H7 (cell line): Measurements from ENCODE around the gene HMCN1. TPM values are rescaled to one million over a fixed set of nuclear protein-coding genes. Genes with fewer than 3 reads are reported as not detected.
A peak's percentile ranks its signal among the peaks of the same experiment; 100 is the strongest.

Experiments
- DNase-seq: peaks from one replicate; pipeline ENCODE4 v3.0.0; 2012
- H3K27me3 ChIP-seq: 2 replicates; pipeline ENCODE4 v1.6.0; 2011; ENCODE audit warnings: mild to moderate bottlenecking, low read length; ENCODE audit not compliant: control insufficient read depth, insufficient read depth
- H3K36me3 ChIP-seq: replicated peaks from 2 replicates; pipeline ENCODE4 v1.5.1; 2011; ENCODE audit warnings: low read length; ENCODE audit not compliant: control insufficient read depth, insufficient read depth
- H3K4me3 ChIP-seq: 2 replicates; pipeline ENCODE4 v1.5.1; 2011; ENCODE audit warnings: low read depth, mild to moderate bottlenecking, control low read depth, low read length, moderate library complexity; ENCODE audit not compliant: insufficient read depth
- total RNA-seq: library from RNA; depleted of rRNA; stranded (reverse); fragments of >200 nt; shearing (Covaris generic); gene quantifications from 2 replicates; pipeline ENCODE4 v1.2.3, GENCODE V29; 2014

The HMCN1 gene
- total RNA-seq, 1 experiment from 2014 or later = 7.3 TPM

GRCh38 chr1:185984113-185984836 lies 250.1 kb downstream of the HMCN1 start:
- Histone ChIP-seq H3K27me3 (no peaks in the 10 kb centered on the region), H3K4me3 (no peak overlapping the region), H3K36me3 (no peaks in the 10 kb centered on the region)
- no peak for DNase-seq

DNA sequence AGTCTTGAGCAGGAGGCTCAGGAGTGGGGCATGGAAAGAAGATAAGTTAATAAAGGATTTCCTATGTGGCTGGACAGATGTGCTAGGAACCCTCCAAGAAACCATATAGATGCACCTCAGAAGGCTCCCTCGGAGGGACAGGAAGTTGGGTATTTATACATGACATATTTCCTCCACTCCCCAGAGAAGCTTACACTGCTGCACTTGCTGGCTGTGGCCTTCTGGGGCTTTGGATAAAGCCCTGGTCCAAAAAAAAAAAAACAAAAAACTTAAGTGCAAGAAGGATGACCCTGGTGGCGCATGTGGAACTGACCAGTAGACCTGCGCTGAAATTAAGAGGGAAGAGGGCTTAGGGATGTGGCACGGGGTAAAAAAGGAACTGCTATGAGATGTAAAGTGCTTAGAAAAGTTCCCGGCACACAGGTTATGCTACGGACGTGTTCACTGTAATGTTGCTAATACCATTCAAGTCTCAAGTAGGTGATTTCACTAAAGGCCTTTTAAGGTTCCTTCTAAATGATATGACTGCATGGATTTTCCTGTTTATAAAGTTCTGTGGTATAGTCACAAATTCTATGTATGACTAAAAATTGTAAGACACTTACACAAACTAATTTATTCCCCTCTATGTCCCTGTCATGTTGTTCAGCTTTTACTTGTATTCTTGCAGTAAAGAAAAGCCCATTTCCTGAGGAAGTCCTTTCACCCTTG lies 253.6 kb downstream of the HMCN1 start:
- Histone ChIP-seq H3K27me3 (no peaks in the 10 kb centered on the region), H3K4me3 (no peak overlapping the region), H3K36me3 (no peaks in the 10 kb centered on the region)
- no peak for DNase-seq

GRCh38 chr1:185990565-185990964 lies 256.4 kb downstream of the HMCN1 start:
- no peak for DNase-seq
- Histone ChIP-seq H3K4me3 (no peak overlapping the region), H3K36me3 (no peaks in the 10 kb centered on the region), H3K27me3 (no peaks in the 10 kb centered on the region)

- Histone ChIP-seq H3K4me3 (no peak overlapping the region), H3K36me3 (no peaks in the 10 kb centered on the region), H3K27me3 (no peaks in the 10 kb centered on the region)
- DNase-seq = no peak
These were observed 257.1 kb downstream of the HMCN1 start for GRCh38 chr1:185991266-185991665.

- Histone ChIP-seq H3K4me3 (no peak overlapping the region), H3K27me3 (no peaks in the 10 kb centered on the region)
- no peak for DNase-seq
These were observed 262.0 kb downstream of the HMCN1 start for GRCh38 chr1:185996211-185996610.

GRCh38 chr1:185998391-185998790 lies 264.2 kb downstream of the HMCN1 start:
- Histone ChIP-seq H3K36me3 (no peaks in the 10 kb centered on the region), H3K4me3 (no peak overlapping the region), H3K27me3 (no peaks in the 10 kb centered on the region)
- peak; percentile 2 for DNase-seq

More at GRCh38 chr1:185996211-185996610, 262.0 kb downstream of the HMCN1 start:
- no peaks in the 10 kb centered on the region for H3K36me3 ChIP-seq

DNA sequence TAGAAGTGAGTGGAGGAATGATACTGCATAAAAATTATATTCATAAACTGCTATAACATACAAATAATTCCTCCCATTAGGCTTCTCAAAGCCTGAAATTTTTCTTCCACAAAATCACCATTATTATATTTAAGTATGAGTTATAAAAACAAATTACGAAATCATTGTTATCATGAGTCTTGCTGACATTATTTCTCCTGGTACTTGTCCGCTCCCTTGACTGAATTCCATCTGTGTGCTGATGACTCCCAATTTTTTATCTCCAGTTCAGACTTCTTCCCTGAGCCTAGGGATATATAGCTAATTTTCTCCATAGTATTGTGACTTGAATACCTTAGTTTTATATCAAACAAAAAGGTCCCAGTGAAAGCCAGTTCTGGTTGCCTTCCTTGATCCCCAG lies 268.2 kb downstream of the HMCN1 start:
- Histone ChIP-seq H3K4me3 (no peak overlapping the region), H3K36me3 (no peaks in the 10 kb centered on the region)
- no peak for DNase-seq

GRCh38 chr1:186009039-186009737 lies 275.0 kb downstream of the HMCN1 start:
- no peaks in the 10 kb centered on the region for H3K36me3 ChIP-seq
- DNase-seq = no peak
- H3K4me3 ChIP-seq = no peak overlapping the region
- H3K27me3 ChIP-seq = no peaks in the 10 kb centered on the region

More for the DNA sequence above, 268.2 kb downstream of the HMCN1 start:
- H3K27me3 ChIP-seq = no peaks in the 10 kb centered on the region

DNA sequence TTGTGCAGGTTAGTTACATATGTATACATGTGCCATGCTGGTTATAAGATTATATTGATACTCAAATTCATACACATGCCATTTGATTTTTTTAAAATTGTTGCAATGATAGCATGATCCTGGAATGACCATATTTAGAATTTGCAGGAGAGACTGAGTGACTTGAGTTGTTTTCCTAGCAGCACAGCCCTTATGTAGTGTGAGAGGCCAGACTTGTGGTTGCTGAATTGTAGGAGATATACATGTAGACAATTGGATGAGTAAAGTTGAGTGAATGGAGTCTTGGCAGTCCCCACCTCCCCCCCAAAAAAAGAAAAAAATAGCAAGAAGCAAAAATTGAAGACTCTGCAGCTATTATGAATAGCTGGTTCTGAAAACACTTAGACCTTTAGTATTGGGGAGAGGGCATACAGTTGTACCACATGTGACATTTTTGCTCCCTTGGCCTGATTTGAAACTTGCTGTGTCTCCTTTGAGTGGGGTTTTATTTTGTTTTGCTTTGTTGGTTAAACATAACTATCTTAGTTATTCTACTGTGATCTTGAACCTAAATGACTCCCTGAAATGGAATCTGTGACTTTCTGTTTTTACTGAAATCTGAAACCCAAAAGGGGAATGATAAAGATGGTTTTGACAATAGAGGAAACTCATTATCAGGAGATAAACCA lies 280.3 kb downstream of the HMCN1 start:
- DNase-seq = no peak
- H3K27me3 ChIP-seq = no peaks in the 10 kb centered on the region
- no peak overlapping the region for H3K4me3 ChIP-seq
- no peaks in the 10 kb centered on the region for H3K36me3 ChIP-seq

GRCh38 chr1:186016856-186017255 lies 282.7 kb downstream of the HMCN1 start:
- no peak overlapping the region for H3K4me3 ChIP-seq
- no peaks in the 10 kb centered on the region for H3K27me3 ChIP-seq
- no peaks in the 10 kb centered on the region for H3K36me3 ChIP-seq
- no peak for DNase-seq

- no peaks in the 10 kb centered on the region for H3K27me3 ChIP-seq
- H3K4me3 ChIP-seq = no peak overlapping the region
- no peaks in the 10 kb centered on the region for H3K36me3 ChIP-seq
- no peak for DNase-seq
These were observed 288.0 kb downstream of the HMCN1 start for GRCh38 chr1:186022184-186022583.

DNA sequence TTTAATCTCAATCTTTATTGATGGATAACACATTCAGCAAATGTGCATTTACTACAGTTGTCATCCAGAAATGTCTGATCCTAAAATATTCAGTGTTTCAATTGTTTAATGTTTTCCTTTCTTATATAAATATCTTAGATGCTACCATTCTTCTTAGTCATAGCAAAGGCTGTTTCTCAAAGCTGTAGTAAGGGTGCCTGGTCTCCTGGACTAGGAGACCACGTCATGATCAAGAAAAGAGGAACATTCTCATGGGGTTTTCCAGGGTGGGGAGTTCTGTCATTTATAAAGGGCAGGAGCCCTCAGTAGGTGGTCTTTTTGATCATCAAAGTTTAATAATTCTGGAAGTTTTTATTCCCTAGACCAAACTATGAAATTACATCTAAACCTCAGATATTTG lies 292.8 kb downstream of the HMCN1 start:
- no peak for DNase-seq
- H3K36me3 ChIP-seq = no peaks in the 10 kb centered on the region
- H3K4me3 ChIP-seq = no peak overlapping the region
- no peaks in the 10 kb centered on the region for H3K27me3 ChIP-seq

- Histone ChIP-seq H3K36me3 (no peaks in the 10 kb centered on the region), H3K27me3 (no peaks in the 10 kb centered on the region), H3K4me3 (no peak overlapping the region)
- DNase-seq = no peak
These were observed 293.4 kb downstream of the HMCN1 start for GRCh38 chr1:186027621-186028020.

GRCh38 chr1:186030453-186030852 lies 296.3 kb downstream of the HMCN1 start:
- no peak for DNase-seq
- H3K27me3 ChIP-seq = no peaks in the 10 kb centered on the region
- no peaks in the 10 kb centered on the region for H3K36me3 ChIP-seq
- H3K4me3 ChIP-seq = no peak overlapping the region
